Panc1 (cell line): ENCODE data around the gene GNAI3.

Experiments used
- SIN3A ChIP-seq: IDR thresholded peaks from 2 replicates; pipeline ENCODE4 v1.6.1; 2012; ENCODE audit warnings: low read depth, mild to moderate bottlenecking, low read length, moderate library complexity, borderline replicate concordance; ENCODE audit not compliant: insufficient read depth
- TF ChIP-seq, protein P1 (sequence below), 2 experiments: IDR thresholded peaks; 2 replicates each; pipeline ENCODE4 v1.6.1; 2011 to 2012; ENCODE audit warnings: low read depth in 2 of 2, control low read depth in 1 of 2, low read length in 1 of 2, mild to moderate bottlenecking in 1 of 2, moderate library complexity in 1 of 2; ENCODE audit not compliant: insufficient read depth in 1 of 2

DNA sequence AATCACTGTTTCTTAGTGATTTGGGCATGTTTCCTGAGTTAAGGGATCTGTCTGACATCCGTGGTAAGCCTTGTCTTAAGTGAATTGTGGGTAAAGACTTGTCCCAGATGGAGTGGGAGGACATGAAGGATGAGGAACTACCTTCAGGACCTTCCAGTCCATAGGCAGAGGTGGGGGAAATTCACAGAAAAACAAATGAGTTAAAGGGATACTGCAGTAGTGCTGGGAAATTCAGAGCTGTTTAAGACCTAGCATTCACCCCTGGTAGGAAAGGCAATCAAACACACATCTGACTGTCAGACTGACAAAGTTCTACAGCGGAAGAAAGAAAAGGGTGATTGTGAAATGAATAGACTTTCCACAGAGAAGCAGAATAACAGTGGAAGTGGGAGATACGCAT, 68.0 kb downstream of the GNAI3 start:
- TF ChIP-seq, protein P1, sequence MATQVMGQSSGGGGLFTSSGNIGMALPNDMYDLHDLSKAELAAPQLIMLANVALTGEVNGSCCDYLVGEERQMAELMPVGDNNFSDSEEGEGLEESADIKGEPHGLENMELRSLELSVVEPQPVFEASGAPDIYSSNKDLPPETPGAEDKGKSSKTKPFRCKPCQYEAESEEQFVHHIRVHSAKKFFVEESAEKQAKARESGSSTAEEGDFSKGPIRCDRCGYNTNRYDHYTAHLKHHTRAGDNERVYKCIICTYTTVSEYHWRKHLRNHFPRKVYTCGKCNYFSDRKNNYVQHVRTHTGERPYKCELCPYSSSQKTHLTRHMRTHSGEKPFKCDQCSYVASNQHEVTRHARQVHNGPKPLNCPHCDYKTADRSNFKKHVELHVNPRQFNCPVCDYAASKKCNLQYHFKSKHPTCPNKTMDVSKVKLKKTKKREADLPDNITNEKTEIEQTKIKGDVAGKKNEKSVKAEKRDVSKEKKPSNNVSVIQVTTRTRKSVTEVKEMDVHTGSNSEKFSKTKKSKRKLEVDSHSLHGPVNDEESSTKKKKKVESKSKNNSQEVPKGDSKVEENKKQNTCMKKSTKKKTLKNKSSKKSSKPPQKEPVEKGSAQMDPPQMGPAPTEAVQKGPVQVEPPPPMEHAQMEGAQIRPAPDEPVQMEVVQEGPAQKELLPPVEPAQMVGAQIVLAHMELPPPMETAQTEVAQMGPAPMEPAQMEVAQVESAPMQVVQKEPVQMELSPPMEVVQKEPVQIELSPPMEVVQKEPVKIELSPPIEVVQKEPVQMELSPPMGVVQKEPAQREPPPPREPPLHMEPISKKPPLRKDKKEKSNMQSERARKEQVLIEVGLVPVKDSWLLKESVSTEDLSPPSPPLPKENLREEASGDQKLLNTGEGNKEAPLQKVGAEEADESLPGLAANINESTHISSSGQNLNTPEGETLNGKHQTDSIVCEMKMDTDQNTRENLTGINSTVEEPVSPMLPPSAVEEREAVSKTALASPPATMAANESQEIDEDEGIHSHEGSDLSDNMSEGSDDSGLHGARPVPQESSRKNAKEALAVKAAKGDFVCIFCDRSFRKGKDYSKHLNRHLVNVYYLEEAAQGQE (IDR thresholded peaks at IDR 0.05; ENCODE audit: insufficient read depth in 1 of 2, low read depth in 2 of 2, low read length in 1 of 2): no peak
- TF ChIP-seq SIN3A: no peak
